Pancreas (tissue), 10 donors: Measurements from ENCODE around the gene CDC27. TPM values are rescaled to one million over a fixed set of nuclear protein-coding genes. Genes with fewer than 3 reads are reported as not detected.
"Not testable (repeated sequence)": the region's sequence is repeated elsewhere in the genome, so short reads cannot be mapped to it uniquely, and the experiment has no call there.

Experiments
- ATAC-seq, 4 donors: fragments of 200-7000 bp; cut with Tn5 transposase; one replicate each; pipeline versions ENCODE4 v1.8.0 to v1.9.1; 2020; ENCODE audit warnings: mild to moderate bottlenecking in 4 of 4, moderate library complexity in 4 of 4
- DNase-seq, 6 donors: peaks; one replicate each; pipeline ENCODE4 v3.0.0-alpha.2; 2020
- FAIRE-seq: peaks from 2 replicates; lab custom pipeline; 2012; peaks lifted over from hg19 to GRCh38; lab: Jason Lieb, UNC
- H3K27ac ChIP-seq, 4 donors: fragments of 200-600 bp; sonication (generic); 1 replicate in 3 of 4; 2 replicates in 1 of 4; pipeline versions ENCODE4 v1.5.0 to v1.8.0; 2020
- H3K27me3 ChIP-seq, 4 donors: fragments of 200-600 bp; one replicate each; pipeline ENCODE4 v1.8.0; 2021
- H3K36me3 ChIP-seq, 3 donors: fragments of 200-600 bp; sonication (generic) in 1 of 3; one replicate each; pipeline versions ENCODE4 v1.5.0 to v1.8.0; 2020 to 2021
- H3K4me1 ChIP-seq, 3 donors: fragments of 200-600 bp; one replicate each; pipeline ENCODE4 v1.8.0; 2021
- H3K4me3 ChIP-seq, 4 donors: fragments of 200-600 bp; sonication (generic) in 2 of 4; one replicate each; pipeline versions ENCODE4 v1.5.0 to v1.8.0; 2020 to 2021
- H3K9me3 ChIP-seq, 4 donors: fragments of 200-600 bp; one replicate each; pipeline ENCODE4 v1.8.0; 2021
- WGBS, 2 donors: extraction: QIAGEN DNeasy Blood & Tissue Kit; methylation state at CpG; one replicate each; pipeline ENCODE4 v1.1.7; 2013; 5-methylcytosine and 5-hydroxymethylcytosine counted together
- intact Hi-C, 3 donors: fragments of 100-400 bp; cut with DNase I; formaldehyde crosslinking; loops; one replicate each; pipeline versions ENCODE4 v1.11.1 to v1.14.2; 2022
- polyA plus RNA-seq, 2 donors: library from polyadenylated mRNA; stranded (reverse); fragments of 200-250 nt; gene quantifications; one replicate each; pipeline ENCODE4 v1.2.3, GENCODE V29; 2013
- total RNA-seq, 6 donors: library from RNA; stranded (reverse); fragmentation: NEBNext Ultra II Directional in 4 of 6; extraction: Animal tissue kit (Norgen Biotek cat#: 25700) in 4 of 6; gene quantifications; one replicate each; pipeline versions ENCODE4 v1.2.1 to v1.2.4, GENCODE V29; 2021 to 2023
- TF ChIP-seq, protein P1 (sequence below), 4 donors: fragments of 200-600 bp; sonication (generic) in 3 of 4; IDR thresholded peaks; one replicate each; pipeline versions ENCODE4 v1.5.0 to v1.8.0; 2021; ENCODE audit warnings: antibody characterized with exemption in 4 of 4
- donor health status: healthy with polysubstance abuse.
- donor health status: DM: no; HTN: no; CAD: no; lungs with moderate emphysema.
- donor health status: DM: no; HTN: no; CAD: no.
- donor health status: control.
- donor health status: control.
- donor health status: Bipolar disorder and iron deficiency.
- donor health status: DM: yes; HTN: yes; CAD: no.
- donor health status: DM: no; HTN: no; CAD: no.
- donor health status: DM: no; HTN: no; CAD: no.
- donor health status: DM: yes; HTN: yes; CAD: no.

CDC27 gene
- total and polyA plus RNA-seq, 8 donors: 6.5 to 42.7 (median 26.3) TPM

DNA sequence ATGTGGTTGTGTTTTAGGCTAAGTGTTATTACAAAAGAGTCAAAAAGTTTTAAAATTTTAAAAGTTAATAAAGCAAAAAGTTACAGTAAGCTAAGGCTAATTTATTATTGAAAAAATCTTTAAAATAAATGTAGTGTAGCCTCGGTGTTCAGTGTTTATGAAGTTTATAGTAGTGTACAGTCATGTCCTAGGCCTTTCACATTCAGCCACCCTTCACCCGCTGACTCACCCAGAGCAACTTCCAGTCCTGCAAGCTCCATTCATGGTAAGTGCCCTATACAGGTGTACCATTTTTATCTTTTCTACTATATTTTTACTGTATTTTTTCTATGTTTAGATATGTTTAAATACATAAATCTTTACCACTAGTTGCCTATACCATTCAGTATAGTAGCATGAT is 111.5 kb downstream of the CDC27 start:
- DNase-seq (no peak), ATAC-seq (no peak), FAIRE-seq (no peak)
- TF ChIP-seq, protein P1, sequence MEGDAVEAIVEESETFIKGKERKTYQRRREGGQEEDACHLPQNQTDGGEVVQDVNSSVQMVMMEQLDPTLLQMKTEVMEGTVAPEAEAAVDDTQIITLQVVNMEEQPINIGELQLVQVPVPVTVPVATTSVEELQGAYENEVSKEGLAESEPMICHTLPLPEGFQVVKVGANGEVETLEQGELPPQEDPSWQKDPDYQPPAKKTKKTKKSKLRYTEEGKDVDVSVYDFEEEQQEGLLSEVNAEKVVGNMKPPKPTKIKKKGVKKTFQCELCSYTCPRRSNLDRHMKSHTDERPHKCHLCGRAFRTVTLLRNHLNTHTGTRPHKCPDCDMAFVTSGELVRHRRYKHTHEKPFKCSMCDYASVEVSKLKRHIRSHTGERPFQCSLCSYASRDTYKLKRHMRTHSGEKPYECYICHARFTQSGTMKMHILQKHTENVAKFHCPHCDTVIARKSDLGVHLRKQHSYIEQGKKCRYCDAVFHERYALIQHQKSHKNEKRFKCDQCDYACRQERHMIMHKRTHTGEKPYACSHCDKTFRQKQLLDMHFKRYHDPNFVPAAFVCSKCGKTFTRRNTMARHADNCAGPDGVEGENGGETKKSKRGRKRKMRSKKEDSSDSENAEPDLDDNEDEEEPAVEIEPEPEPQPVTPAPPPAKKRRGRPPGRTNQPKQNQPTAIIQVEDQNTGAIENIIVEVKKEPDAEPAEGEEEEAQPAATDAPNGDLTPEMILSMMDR (IDR thresholded peaks at IDR 0.05): no peak
- 85 to 95% methylated on average over 2 of the region's 2 CpGs for WGBS, 2 donors
- Histone ChIP-seq H3K4me1 (no peaks in the 10 kb centered on the region), H3K9me3 (no peaks in the 10 kb centered on the region), H3K36me3 (no peaks in the 10 kb centered on the region), H3K27me3 (no peaks in the 10 kb centered on the region), H3K4me3 (no peak overlapping the region), H3K27ac (no peak overlapping the region)
- intact Hi-C loops: no loop called here

DNA sequence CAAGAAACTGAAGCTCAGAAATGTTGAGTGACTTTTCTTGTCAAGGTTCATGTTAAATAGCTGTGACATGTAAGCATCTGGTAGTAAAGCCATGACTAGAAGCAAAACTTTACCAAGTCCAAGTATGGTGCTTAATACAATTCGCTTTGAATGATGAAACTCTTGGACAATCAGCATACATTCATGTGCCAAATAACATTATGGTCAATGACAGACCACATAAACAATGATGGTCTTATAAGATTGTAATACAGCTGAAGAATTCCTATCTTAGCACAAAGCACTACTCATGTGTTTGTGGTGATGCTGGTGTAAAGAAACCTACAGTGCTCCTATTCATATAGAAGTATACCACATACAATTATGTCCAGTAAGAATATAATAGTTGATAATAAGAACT is 112.9 kb downstream of the CDC27 start:
- no peak overlapping the region for H3K4me3 ChIP-seq
- WGBS, 2 donors: 88 to 97% methylated on average over 1 of the region's 1 CpG
- TF ChIP-seq, protein P1 (IDR thresholded peaks at IDR 0.05): no peak
- no peaks in the 10 kb centered on the region for H3K36me3 ChIP-seq
- DNase-seq (no peak), FAIRE-seq (no peak), ATAC-seq (no peak)
- intact Hi-C loops: no loop called here
- no peaks in the 10 kb centered on the region for H3K4me1 ChIP-seq
- no peaks in the 10 kb centered on the region for H3K9me3 ChIP-seq
- no peak overlapping the region for H3K27ac ChIP-seq
- H3K27me3 ChIP-seq: no peaks in the 10 kb centered on the region

DNA sequence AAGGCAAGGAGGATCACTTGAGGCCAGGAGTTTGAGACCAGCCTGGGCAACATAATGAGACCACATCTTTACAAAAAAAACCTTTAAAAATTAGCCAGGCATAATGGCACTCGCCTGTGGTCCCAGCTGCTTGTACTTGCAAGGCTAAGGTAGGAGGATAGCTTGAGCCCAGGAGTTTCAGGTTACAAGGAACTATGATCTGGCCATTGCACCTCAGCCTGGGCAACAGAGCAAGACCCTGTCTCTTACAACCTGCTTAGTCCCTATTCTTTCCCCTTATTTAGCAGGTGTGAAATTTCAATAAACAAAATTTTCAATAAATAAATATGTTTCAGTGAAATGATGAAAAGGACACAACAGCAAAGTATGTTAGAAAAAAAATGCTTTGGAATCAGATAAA is 114.7 kb downstream of the CDC27 start:
- ATAC-seq, H3K36me3 ChIP-seq, DNase-seq, H3K4me3 ChIP-seq, H3K9me3 ChIP-seq, FAIRE-seq, H3K4me1 ChIP-seq, intact Hi-C loops, H3K27ac ChIP-seq, H3K27me3 ChIP-seq: not testable (repeated sequence)
- 61 to 78% methylated on average over 1 of the region's 1 CpG for WGBS, 2 donors

DNA sequence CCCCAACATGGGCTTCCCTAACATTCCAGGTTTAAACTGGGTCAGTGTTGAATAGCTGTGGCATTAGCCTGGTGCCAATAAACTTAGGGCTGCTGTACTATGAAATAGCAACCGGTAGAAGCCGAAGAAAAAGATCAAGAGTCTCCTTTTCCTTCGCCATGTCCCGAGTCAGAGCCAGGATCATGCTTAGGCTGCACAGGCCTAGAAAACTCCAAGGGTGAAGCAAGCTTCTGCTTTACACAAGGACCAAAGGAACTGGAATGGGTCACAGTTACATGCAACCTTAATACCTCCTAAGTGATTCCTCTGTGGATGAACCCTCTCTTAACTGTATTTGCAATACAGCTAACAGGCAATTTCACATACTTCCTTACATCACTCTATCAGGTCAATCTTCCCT is 115.5 kb downstream of the CDC27 start:
- H3K9me3 ChIP-seq, DNase-seq, intact Hi-C loops, FAIRE-seq, H3K27me3 ChIP-seq, H3K27ac ChIP-seq, H3K4me1 ChIP-seq, H3K36me3 ChIP-seq, H3K4me3 ChIP-seq, ATAC-seq: not testable (repeated sequence)
- WGBS, 2 donors: 94 to 98% methylated on average over 4 of the region's 4 CpGs

DNA sequence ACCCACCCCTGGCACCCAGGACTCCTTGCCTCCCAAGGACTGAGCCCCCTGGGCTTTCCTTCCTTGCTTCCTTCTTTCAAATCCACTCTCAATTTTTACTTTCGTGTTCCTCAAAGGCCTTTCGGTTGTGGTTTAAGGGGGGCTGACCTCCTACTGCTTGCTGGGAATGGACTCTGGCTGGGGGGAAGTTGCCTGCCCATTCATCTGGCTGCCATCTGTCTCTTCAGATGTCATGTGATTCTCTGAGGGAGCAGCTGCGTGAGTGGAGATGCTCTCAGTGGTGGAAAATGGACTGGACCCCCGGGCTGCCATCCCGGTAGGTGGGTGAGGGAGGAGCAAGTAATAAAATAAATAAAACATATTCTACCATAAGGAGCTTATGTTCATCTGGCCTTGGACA is 116.2 kb downstream of the CDC27 start:
- DNase-seq (peak in 1 of 6 donors; percentile 20), ATAC-seq (peak in 2 of 4 donors; percentile 43 to 60), FAIRE-seq (no peak)
- Histone ChIP-seq H3K27ac (no peak overlapping the region), H3K4me1 (peaks cover 0 to under 1% (median 0%) of the 10 kb centered on the region in 3 donors), H3K9me3 (no peaks in the 10 kb centered on the region), H3K27me3 (no peaks in the 10 kb centered on the region), H3K36me3 (no peaks in the 10 kb centered on the region), H3K4me3 (no peak overlapping the region)
- intact Hi-C loops: no loop called here
- TF ChIP-seq, protein P1 (IDR thresholded peaks at IDR 0.05): no peak
- WGBS, 2 donors: 73 to 80% methylated on average over 5 of the region's 5 CpGs

DNA sequence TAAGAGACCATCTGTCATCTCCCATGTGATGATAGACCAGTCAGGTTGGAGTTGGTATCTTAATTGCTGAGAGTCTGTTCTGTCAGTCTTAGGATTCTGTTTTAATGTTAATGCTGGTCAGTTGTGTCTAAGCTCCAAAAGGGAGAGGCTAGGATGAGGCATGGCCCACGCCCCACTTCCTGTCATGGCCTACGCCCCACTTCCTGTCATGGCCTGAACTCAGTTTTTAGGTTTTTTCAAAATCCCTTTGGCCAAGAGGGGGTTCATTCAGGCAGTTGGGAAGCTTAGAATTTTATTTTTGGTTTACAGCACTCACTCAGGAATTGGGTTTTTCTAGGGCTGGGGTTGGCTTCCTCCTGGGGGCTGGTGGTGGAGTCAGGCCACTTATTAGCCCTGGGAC is 117.9 kb downstream of the CDC27 start:
- DNase-seq, H3K27ac ChIP-seq, ATAC-seq, H3K27me3 ChIP-seq, H3K4me3 ChIP-seq, intact Hi-C loops, H3K4me1 ChIP-seq, FAIRE-seq, H3K36me3 ChIP-seq, H3K9me3 ChIP-seq: not testable (repeated sequence)
- WGBS, 2 donors: 92 to 95% methylated on average over 2 of the region's 2 CpGs

DNA sequence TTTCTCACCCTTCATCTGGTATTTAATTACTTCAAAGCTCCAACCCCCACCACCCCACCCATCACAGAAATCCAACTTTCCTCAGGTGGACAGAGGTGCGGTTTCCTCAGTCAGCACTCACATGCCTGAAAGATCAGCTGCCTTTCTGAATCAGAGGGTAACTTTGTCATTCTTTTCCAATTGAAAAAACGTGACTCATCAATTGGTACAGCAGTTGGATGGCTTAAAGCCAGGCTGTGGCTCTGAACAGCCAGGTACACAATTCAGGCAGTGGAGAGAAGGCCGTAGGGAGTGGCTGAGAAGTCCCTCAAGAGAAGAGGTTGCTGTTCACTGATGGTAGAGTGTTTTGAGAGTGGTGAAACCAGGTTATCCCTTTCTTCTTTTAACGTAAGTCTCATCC is 118.8 kb downstream of the CDC27 start:
- H3K27me3 ChIP-seq, FAIRE-seq, H3K9me3 ChIP-seq, H3K27ac ChIP-seq, H3K4me1 ChIP-seq, intact Hi-C loops, H3K4me3 ChIP-seq, H3K36me3 ChIP-seq: not testable (repeated sequence)
- DNase-seq (peak in 3 of 6 donors; percentile 27 to 48 (median 31)), ATAC-seq (peak; percentile 11 to 59 (median 26))
- 56 to 64% methylated on average over 4 of the region's 4 CpGs for WGBS, 2 donors

Other genes starting within 250 kb of the CDC27 start
- under 1 TPM in 4 of 6 donors, not detected in 2; 0.14 to 0.43 (median 0.22) TPM for gene RPRML, start 210.0 kb downstream of the CDC27 start, total RNA-seq
- under 1 TPM in 1 of 2 donors, not detected in 1; 0.07 TPM for gene RPRML, start 210.0 kb downstream of the CDC27 start, polyA plus RNA-seq
- under 1 TPM in 2 of 6 donors, not detected in 4; 0.28 TPM for gene MYL4, start 20.1 kb upstream of the CDC27 start, total RNA-seq
- under 1 TPM; 0.23 to 0.53 TPM for gene MYL4, start 20.1 kb upstream of the CDC27 start, polyA plus RNA-seq
- gene ITGB3, start 64.5 kb upstream of the CDC27 start, total RNA-seq: 1 to 10 TPM in 2 of 6 donors, under 1 TPM in 4; 0.28 to 2.3 (median 0.77) TPM
- gene ITGB3, start 64.5 kb upstream of the CDC27 start, polyA plus RNA-seq: under 1 TPM; 0.09 to 0.72 TPM
- gene EFCAB13, start 134.7 kb upstream of the CDC27 start, total RNA-seq: 1 to 10 TPM in 5 of 6 donors, under 1 TPM in 1; 0.82 to 6.7 (median 2.6) TPM
- gene EFCAB13, start 134.7 kb upstream of the CDC27 start, polyA plus RNA-seq: 1 to 10 TPM in 1 of 2 donors, under 1 TPM in 1; 0.46 to 1.2 TPM